ENCODE results near the gene YPEL2.
"Not testable (repeated sequence)": the region's sequence is repeated elsewhere in the genome, so short reads cannot be mapped to it uniquely, and the experiment has no call there.

YPEL2 gene

DNA sequence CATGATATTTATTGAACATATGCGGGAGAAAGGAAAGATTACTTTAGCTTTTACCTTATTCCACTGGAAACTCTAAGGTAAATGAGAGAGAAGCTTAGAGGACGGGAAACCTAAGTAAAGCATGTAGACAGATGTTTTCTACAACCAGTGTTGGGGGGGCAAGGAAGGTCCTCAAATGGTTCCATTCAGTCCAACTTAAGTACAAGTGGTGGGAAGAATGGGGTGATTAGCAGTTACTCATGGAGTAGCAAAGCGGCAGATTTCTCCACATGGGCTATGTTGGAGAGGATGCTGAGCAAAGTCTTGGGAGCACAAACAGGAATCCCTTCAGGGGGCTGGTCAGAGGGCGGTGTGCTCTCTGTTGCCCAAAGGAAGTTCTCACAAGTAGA is 78.6 kb downstream of the YPEL2 start:
- H3K27ac ChIP-seq = no peak overlapping the region
- TF ChIP-seq ZFX (IDR thresholded peaks at IDR 0.05; ENCODE audit: borderline replicate concordance) = no peak
- TF ChIP-seq, protein P1, sequence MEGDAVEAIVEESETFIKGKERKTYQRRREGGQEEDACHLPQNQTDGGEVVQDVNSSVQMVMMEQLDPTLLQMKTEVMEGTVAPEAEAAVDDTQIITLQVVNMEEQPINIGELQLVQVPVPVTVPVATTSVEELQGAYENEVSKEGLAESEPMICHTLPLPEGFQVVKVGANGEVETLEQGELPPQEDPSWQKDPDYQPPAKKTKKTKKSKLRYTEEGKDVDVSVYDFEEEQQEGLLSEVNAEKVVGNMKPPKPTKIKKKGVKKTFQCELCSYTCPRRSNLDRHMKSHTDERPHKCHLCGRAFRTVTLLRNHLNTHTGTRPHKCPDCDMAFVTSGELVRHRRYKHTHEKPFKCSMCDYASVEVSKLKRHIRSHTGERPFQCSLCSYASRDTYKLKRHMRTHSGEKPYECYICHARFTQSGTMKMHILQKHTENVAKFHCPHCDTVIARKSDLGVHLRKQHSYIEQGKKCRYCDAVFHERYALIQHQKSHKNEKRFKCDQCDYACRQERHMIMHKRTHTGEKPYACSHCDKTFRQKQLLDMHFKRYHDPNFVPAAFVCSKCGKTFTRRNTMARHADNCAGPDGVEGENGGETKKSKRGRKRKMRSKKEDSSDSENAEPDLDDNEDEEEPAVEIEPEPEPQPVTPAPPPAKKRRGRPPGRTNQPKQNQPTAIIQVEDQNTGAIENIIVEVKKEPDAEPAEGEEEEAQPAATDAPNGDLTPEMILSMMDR (IDR thresholded peaks at IDR 0.05) = no peak

- not testable (repeated sequence) for H3K27ac ChIP-seq
Measured at GRCh38 chr17:59412431-59412830, 81.0 kb downstream of the YPEL2 start.

DNA sequence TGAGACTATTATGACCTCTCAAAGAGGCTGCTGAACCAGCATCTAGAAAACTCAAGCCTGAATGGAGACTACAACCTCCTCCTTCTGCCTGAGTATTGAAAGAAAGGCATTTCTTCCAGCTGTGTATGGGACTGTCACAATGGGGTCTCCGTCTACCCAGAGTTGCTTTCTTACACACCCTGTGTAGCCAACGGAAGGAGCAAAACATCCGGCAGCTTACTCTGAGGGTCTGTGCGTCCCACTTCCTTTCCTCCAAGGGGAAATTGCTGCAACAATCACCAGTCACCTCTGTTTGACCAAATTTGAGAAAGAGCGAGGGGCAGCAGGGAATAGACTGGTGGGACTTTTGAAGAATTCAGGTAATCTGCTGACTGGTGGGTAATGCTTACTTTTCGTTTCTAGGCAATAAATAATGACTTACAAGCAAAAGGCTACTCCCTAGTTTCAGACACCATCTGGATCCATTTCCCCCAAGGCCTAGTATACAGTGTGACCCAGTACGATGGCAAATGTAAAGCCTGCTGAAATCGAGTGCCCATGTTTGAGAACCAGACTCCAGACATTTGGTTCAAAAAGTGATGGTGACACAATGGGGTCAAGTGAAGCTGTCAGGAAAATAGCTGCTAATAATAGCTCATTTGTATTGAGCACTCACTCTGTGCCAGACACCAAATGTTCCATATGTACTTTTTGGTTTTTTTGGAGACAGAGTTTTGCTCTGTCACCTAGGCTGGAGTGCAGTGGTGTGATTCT is 81.7 kb downstream of the YPEL2 start:
- H3K27ac ChIP-seq = no peak overlapping the region
- no peak for TF ChIP-seq ZFX (IDR thresholded peaks at IDR 0.05; ENCODE audit: borderline replicate concordance)
- TF ChIP-seq, protein P1 (IDR thresholded peaks at IDR 0.05) = no peak

DNA sequence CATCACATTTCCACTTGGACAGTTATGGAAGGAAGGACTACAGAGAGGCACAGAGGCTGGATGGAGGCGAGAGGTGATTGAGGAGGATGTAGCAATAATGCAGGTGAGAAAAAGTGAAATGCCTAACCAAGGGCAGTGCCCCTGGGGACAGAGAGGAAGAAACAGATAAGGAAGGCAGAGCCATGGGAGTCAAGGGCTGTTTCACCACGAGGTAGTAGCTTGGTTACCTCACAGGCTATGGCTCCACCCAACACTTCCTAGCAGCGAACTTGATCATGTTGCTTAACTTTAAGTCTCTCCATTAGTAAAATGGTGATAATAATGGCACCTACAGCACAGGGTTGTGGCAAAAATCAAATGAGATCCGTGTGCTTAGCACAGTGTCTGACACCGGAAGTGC is 83.9 kb downstream of the YPEL2 start:
- TF ChIP-seq ZFX (IDR thresholded peaks at IDR 0.05; ENCODE audit: borderline replicate concordance) = no peak
- TF ChIP-seq, protein P1 (IDR thresholded peaks at IDR 0.05) = no peak
- H3K27ac ChIP-seq = no peak overlapping the region

- H3K27ac ChIP-seq = no peak overlapping the region
- TF ChIP-seq ZFX (IDR thresholded peaks at IDR 0.05; ENCODE audit: borderline replicate concordance) = no peak
- TF ChIP-seq, protein P1 (IDR thresholded peaks at IDR 0.05) = no peak
Measured at GRCh38 chr17:59416184-59416583, 84.7 kb downstream of the YPEL2 start.

GRCh38 chr17:59417452-59417851 is 86.0 kb downstream of the YPEL2 start:
- TF ChIP-seq, protein P1 (IDR thresholded peaks at IDR 0.05) = no peak
- TF ChIP-seq ZFX (IDR thresholded peaks at IDR 0.05; ENCODE audit: borderline replicate concordance) = no peak
- H3K27ac ChIP-seq = no peak overlapping the region

DNA sequence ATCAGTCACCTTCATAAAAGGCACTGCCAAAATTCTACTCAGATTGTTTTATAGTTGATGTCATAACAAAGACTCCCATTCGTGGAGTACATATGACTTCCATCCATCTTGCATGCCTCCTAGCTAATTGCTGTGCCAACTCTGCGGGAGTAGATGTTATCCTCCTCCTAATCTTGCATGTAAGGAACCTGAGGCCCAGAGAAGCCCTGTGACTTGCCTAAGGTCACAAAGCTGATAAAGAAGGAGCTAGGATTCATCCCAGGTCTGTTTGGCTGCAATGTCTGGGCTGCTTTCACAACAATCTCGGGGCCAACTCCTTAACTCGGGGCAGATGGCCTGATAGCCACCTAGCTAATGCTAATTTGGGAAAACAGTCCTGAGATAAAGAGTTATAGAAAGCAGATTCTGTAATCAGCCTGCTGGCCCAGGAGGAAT is 87.3 kb downstream of the YPEL2 start:
- TF ChIP-seq, protein P1 (IDR thresholded peaks at IDR 0.05) = no peak
- no peak for TF ChIP-seq ZFX (IDR thresholded peaks at IDR 0.05; ENCODE audit: borderline replicate concordance)
- H3K27ac ChIP-seq = no peak overlapping the region

DNA sequence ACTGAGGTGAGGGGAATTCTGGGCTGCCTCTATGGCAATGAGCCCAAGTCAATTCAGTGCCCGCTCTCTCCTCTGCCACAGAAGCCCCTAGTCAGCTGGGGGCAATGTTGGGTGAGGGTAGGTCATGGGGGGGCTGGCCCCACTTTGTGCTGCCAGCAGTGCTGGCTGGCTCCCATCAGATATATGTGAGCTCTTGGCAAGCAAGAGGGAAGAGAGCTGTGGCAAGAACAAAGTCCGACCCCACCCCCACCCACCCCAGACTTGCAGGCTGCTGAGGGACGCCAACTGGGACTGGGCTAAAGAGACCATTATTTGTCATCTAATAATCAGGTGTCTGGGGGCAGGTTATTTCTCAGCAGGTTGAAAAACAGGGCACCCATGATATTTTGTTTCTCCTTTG is 89.4 kb downstream of the YPEL2 start:
- no peak overlapping the region for H3K27ac ChIP-seq
- no peak for TF ChIP-seq ZFX (IDR thresholded peaks at IDR 0.05; ENCODE audit: borderline replicate concordance)
- TF ChIP-seq, protein P1 (IDR thresholded peaks at IDR 0.05) = no peak
